Measurements from ENCODE around the gene SLFN14.

GRCh38 chr17:35578197-35578928 lies 17.7 kb upstream of the SLFN14 start, which contains the start of gene PEX12:
- TF ChIP-seq, protein P1, sequence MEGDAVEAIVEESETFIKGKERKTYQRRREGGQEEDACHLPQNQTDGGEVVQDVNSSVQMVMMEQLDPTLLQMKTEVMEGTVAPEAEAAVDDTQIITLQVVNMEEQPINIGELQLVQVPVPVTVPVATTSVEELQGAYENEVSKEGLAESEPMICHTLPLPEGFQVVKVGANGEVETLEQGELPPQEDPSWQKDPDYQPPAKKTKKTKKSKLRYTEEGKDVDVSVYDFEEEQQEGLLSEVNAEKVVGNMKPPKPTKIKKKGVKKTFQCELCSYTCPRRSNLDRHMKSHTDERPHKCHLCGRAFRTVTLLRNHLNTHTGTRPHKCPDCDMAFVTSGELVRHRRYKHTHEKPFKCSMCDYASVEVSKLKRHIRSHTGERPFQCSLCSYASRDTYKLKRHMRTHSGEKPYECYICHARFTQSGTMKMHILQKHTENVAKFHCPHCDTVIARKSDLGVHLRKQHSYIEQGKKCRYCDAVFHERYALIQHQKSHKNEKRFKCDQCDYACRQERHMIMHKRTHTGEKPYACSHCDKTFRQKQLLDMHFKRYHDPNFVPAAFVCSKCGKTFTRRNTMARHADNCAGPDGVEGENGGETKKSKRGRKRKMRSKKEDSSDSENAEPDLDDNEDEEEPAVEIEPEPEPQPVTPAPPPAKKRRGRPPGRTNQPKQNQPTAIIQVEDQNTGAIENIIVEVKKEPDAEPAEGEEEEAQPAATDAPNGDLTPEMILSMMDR (conservative IDR thresholded peaks at IDR 0.05; ENCODE audit: low read length) = no peak
- TF ChIP-seq EZH2phosphoT487 (IDR thresholded peaks at IDR 0.05; ENCODE audit: borderline replicate concordance) = no peak

Measured in Loucy (cell line).